Upper lobe of left lung (tissue), 4 donors: ENCODE measurements around the gene DENND5A.

Source experiments
- EP300 ChIP-seq, 4 donors: sonication (generic); formaldehyde crosslinking; IDR thresholded peaks; one replicate each; pipeline ENCODE4 v1.5.1; 2017; ENCODE audit warnings: antibody characterized with exemption in 4 of 4, control low read depth in 2 of 4
- POLR2A ChIP-seq, 4 donors: fragments of 450-650 bp; IDR thresholded peaks; one replicate each; pipeline ENCODE4 v1.5.1; 2016 to 2017; ENCODE audit warnings: antibody characterized with exemption in 4 of 4, mild to moderate bottlenecking in 2 of 4
- POLR2AphosphoS5 ChIP-seq, 2 donors: sonication (generic); formaldehyde crosslinking; IDR thresholded peaks; one replicate each; pipeline ENCODE4 v1.5.1; 2017; ENCODE audit warnings: antibody characterized with exemption in 2 of 2
- TF ChIP-seq, protein P1 (sequence below), 6 experiments: fragments of 450-650 bp in 4 of 6; fragments of 200-600 bp in 2 of 6; sonication (generic) in 2 of 6; IDR thresholded peaks; one replicate each; pipeline ENCODE4 v1.5.1; 2016 to 2019; ENCODE audit warnings: antibody characterized with exemption in 6 of 6

DNA sequence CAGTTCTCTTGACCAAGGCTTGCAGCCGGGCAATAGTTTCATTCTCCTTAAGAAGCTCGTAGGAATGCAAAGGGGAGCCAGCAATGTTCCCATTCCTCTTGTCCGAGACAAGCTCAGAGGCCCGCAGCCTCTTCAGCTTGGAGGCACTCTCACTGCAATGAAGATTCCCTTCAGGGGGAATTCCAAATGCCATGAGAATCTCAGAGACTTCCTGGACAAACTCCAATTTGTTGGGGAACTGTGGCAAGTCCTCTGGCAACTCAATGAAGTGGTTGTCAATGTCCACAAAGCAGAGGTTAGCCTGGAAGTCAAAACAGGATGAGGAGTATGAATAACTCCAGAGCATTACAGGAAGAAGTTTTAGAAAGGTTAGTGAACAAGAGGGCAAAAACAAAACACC lies 84.4 kb downstream of the DENND5A start:
- TF ChIP-seq, protein P1, sequence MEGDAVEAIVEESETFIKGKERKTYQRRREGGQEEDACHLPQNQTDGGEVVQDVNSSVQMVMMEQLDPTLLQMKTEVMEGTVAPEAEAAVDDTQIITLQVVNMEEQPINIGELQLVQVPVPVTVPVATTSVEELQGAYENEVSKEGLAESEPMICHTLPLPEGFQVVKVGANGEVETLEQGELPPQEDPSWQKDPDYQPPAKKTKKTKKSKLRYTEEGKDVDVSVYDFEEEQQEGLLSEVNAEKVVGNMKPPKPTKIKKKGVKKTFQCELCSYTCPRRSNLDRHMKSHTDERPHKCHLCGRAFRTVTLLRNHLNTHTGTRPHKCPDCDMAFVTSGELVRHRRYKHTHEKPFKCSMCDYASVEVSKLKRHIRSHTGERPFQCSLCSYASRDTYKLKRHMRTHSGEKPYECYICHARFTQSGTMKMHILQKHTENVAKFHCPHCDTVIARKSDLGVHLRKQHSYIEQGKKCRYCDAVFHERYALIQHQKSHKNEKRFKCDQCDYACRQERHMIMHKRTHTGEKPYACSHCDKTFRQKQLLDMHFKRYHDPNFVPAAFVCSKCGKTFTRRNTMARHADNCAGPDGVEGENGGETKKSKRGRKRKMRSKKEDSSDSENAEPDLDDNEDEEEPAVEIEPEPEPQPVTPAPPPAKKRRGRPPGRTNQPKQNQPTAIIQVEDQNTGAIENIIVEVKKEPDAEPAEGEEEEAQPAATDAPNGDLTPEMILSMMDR (IDR thresholded peaks at IDR 0.05), result no peak
- TF ChIP-seq POLR2A (IDR thresholded peaks at IDR 0.05) (no peak), EP300 (IDR thresholded peaks at IDR 0.05) (no peak), POLR2AphosphoS5 (IDR thresholded peaks at IDR 0.05) (no peak)
